Bronchial smooth muscle cell (primary cell): ENCODE data around the gene EXPH5. TPM values are rescaled to one million over a fixed set of nuclear protein-coding genes. Genes with fewer than 3 reads are reported as not detected.

Experiments used
- total RNA-seq: library from RNA; depleted of rRNA; stranded (reverse); fragments of >200 nt; gene quantifications from 2 replicates; pipeline ENCODE4 v1.2.1, GENCODE V29; 2014

The EXPH5 gene, protein sequence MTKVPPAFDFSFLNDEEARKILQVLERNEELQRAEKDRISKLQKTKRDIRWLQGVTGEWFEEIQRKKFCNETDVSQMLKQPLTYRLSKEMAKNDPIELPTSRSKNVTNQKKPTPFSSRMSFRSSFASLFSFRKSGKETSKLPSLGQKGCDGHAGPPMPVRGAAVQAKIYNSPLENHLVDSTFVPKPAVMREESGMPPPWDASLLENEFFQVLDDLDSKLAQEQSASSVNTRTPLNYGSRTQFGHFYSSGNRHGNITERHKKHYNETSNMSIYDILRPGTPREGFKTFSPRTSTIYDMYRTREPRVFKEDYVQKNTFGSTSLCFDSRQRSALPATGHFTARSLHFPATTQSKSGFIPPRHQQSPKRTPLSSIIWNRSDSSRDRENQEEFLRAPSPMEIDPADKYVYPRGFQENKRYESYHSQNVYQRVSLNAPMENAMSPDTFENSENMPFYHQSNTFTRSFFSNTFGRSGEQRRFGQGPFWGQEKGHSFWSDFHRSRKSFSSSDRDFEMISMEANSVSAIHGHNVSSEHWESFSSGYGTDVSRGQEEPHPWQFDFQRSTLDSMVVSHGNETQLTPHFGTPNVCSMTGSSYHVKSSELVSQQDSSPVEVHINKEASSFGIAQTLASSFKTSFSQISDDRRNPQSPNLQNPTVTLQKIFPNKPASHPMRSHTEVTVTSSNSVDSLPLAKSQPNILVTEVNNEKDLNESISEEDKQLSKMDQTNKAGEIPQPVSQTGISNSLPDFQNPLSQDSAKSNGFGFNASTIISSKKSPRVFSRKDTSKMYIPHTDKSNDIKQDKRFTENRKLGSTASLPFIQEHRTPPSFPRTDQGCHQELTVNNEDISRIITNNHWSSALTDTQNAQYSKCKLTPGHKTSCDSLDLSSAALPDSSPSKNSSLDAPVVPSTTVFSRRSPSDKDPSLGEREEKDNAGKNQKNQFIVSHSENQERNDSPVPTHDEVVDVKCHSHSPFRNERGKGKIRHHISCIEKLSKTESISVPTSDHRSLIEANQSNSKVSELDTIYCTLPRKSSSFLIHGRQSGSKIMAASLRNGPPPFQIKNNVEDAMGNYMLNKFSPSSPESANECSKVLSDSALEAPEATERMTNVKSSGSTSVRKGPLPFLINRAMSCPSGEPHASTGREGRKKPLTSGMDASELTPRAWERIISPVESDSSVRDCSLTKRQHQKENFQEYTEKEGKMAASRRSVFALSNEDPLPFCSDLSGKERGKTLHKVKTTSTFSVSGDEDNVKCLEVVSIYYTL (N-terminal part only)
- total RNA-seq, result 1.5 and 2.4 TPM in 2 replicates

DNA sequence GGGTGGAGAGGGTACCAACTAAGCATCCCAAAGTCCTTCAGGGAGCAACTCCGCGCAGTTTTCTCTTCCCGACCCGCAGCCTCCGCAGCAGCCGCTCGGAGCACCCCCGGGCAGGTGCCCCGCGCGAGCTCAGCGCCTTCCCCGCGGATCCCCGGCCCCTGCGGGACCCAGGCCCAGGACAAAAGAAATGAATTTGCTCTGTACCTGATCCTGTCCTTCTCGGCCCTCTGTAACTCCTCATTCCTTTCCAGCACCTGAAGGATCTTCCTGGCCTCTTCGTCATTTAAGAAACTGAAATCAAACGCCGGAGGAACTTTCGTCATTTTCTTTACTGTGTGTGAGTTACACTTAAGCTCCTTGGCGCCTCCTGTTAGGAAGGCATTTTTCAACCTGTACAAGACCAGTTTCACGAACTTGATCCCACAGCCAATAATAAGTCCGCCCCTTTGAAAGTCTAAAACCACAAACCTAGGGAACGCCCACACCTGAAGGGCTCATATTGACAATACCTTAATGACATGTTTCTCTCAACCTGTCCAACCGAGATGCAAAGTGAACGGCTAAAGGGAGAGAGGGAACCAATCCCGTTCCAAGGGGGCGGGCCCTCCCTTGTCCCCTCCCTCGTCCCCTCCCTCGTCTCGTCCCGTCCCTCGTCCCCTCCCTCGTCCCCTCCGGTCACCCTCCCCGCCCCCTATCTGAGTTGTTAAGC, at the start of gene EXPH5:
EXPH5 (minus strand) TSS at position 555 of the 709 bp plus-strand sequence; CDS start at position 323, 232 bp downstream.

GRCh38 chr11:108498046-108498815, 95.3 kb downstream of the EXPH5 start, which contains the start of gene POGLUT3:
Gene POGLUT3 (minus strand): TSS chr11:108498384. CDS start chr11:108498366, 18 bp downstream.

DNA sequence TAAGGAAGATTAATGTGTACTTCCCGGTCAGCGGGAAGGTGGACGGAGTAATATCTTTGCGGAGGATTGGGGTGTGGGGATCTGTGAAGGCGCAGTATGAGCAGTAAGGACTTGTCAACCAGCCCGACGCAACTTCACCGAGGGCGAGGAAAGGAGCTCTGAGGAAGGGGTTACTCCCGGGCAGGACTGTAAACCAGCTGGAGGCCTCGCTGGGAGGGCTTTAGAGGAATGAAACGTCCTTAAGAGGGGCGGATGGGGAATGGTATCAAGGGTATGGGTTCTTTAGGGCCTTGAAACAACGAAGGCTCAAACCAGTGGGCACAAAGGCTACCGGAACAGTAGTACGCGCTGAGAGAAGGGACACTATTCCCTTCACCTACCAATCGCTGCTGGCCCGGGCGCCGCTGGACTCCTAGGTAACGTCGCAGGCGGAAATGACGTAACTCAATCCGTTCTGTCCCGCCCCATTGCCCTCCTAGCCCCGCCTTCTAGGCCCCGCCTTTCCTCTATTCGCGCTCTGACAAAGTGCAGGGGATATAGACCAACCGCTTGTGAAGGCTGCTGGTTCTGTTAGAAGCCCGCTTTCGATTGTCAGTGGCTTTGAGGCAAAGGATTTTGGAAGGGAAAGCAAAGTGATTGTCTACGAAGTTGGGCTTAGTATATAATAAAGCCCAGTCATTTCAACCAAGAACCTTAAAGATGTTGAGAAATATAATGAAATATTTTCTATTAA, 126.3 kb downstream of the EXPH5 start, which contains the start of gene C11orf65:
C11orf65 (minus strand) TSS at position 439 of the 733 bp plus-strand sequence. CDS start 5,970 bp downstream, outside the sequence.

Other genes starting within 250 kb of the EXPH5 start
- 1.6 and 1.9 TPM in 2 replicates for gene C11orf65, start 126.2 kb downstream of the EXPH5 start, total RNA-seq
- gene POGLUT3, start 95.4 kb downstream of the EXPH5 start, total RNA-seq, result 21.0 and 25.1 TPM in 2 replicates
- gene DDX10, start 71.3 kb upstream of the EXPH5 start, total RNA-seq, result 15.0 and 15.1 TPM in 2 replicates